Suppressor macrophage treated with lipopolysaccharide for 4 hours (primary cell): Measurements from ENCODE around the gene THAP7.

Source experiments
- DNase-seq: peaks from one replicate; pipeline ENCODE4 v3.0.0-alpha.2; 2020

Gene THAP7

GRCh38 chr22:20962491-20962945 is 39.4 kb downstream of the THAP7 start:
- no peak for DNase-seq

- no peak for DNase-seq
Measured at GRCh38 chr22:20960609-20961008, 41.3 kb downstream of the THAP7 start.

- DNase-seq, result no peak
Measured at GRCh38 chr22:20959578-20960461, 42.1 kb downstream of the THAP7 start.

GRCh38 chr22:20957683-20958431 is 44.1 kb downstream of the THAP7 start:
- DNase-seq, result peak; percentile 57

- peak; percentile 43 for DNase-seq
Measured at GRCh38 chr22:20957102-20957682, 44.7 kb downstream of the THAP7 start.

GRCh38 chr22:20956258-20957101 is 45.4 kb downstream of the THAP7 start:
- DNase-seq, result no peak

GRCh38 chr22:20955548-20955947 is 46.4 kb downstream of the THAP7 start:
- no peak for DNase-seq

GRCh38 chr22:20953668-20954500 is 48.0 kb downstream of the THAP7 start:
- no peak for DNase-seq

- DNase-seq, result no peak
Measured at GRCh38 chr22:20953342-20953608, 48.6 kb downstream of the THAP7 start.

GRCh38 chr22:20952544-20953341 is 49.2 kb downstream of the THAP7 start:
- no peak for DNase-seq

- DNase-seq, result no peak
Measured at GRCh38 chr22:20951932-20952380, 50.0 kb downstream of the THAP7 start.

- DNase-seq, result no peak
Measured at GRCh38 chr22:20951151-20951931, 50.6 kb downstream of the THAP7 start.

- no peak for DNase-seq
Measured at GRCh38 chr22:20949698-20950183, 52.2 kb downstream of the THAP7 start.
